ENCODE data around the gene TRIP12.

DNA sequence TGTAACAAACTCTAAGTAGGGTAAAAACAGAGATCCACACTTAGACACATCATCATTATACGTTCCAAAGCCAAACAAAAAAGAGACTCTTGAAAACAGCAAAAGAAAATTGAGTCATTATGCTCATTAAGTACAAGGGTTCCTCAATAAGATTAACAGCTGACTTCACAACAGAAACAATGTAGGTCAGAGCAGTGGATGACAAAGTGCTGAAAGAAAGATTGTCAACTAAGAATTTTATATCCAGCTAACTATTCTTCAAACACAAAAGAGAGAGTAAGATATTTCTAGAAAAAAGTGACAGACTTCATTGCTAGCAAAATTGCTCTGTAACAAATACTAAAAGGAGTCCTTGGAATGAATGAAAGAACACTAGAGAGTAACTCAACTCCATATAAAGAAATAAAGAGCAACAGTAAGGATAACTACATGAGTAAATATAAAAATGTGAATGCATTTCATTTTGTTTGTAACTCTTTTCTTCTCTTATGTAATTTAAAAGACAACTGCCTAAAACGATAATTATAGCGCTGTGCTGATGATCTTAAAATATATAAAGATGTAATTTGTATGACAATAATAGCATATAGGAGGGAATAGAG, 183.7 kb downstream of the TRIP12 start:
- TF ChIP-seq, protein P1, sequence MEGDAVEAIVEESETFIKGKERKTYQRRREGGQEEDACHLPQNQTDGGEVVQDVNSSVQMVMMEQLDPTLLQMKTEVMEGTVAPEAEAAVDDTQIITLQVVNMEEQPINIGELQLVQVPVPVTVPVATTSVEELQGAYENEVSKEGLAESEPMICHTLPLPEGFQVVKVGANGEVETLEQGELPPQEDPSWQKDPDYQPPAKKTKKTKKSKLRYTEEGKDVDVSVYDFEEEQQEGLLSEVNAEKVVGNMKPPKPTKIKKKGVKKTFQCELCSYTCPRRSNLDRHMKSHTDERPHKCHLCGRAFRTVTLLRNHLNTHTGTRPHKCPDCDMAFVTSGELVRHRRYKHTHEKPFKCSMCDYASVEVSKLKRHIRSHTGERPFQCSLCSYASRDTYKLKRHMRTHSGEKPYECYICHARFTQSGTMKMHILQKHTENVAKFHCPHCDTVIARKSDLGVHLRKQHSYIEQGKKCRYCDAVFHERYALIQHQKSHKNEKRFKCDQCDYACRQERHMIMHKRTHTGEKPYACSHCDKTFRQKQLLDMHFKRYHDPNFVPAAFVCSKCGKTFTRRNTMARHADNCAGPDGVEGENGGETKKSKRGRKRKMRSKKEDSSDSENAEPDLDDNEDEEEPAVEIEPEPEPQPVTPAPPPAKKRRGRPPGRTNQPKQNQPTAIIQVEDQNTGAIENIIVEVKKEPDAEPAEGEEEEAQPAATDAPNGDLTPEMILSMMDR (IDR thresholded peaks at IDR 0.05 in 2 of 3, conservative IDR thresholded peaks at IDR 0.05 in 1 of 3; ENCODE audit: borderline replicate concordance in 1 of 3, insufficient read depth in 1 of 3, low read depth in 2 of 3, low read length in 2 of 3) = no peak
- TF ChIP-seq EZH2phosphoT487 (IDR thresholded peaks at IDR 0.05; ENCODE audit: borderline replicate concordance) (no peak), SRF (IDR thresholded peaks at IDR 0.05; ENCODE audit: low read depth) (no peak), POLR2AphosphoS5 (IDR thresholded peaks at IDR 0.05; ENCODE audit: low read depth, low read length) (no peak), EZH2 (IDR thresholded peaks at IDR 0.05) (no peak), RAD21 (IDR thresholded peaks at IDR 0.05; ENCODE audit: low read depth) (no peak), CBX3 (IDR thresholded peaks at IDR 0.05; ENCODE audit: low read depth) (peak; percentile 85)
- TF ChIP-seq, protein P2, sequence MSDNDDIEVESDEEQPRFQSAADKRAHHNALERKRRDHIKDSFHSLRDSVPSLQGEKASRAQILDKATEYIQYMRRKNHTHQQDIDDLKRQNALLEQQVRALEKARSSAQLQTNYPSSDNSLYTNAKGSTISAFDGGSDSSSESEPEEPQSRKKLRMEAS (IDR thresholded peaks at IDR 0.05) = no peak
